Measurements from ENCODE around the gene TSPAN1. TPM values are rescaled to one million over a fixed set of nuclear protein-coding genes. Genes with fewer than 3 reads are reported as not detected.

The TSPAN1 gene
- total RNA-seq, 1 experiment from 2014 or later: 41.7 TPM

- no TSS peak for BruUV-seq (replicated peaks)
- ChIA-PET POLR2A (interaction anchor here (2.0 to 3.8 kb wide), 3 partner anchors 39 to 134 kb away, joined by 7 to 49 read pairs (median 28); partner anchors contain the start of gene PIK3R3), CTCF (interaction anchor here (0.8 to 11.5 kb wide), 4 partner anchors 25 to 136 kb away, joined by 3 to 202 read pairs (median 6); no protein-coding TSS in a partner anchor)
- Mint-ChIP-seq H3K9me3 (ENCODE audit: unreplicated experiment) (no peaks in the 10 kb centered on the region), H3K27ac (ENCODE audit: low read depth, unreplicated experiment) (no peak overlapping the region), H3K4me1 (ENCODE audit: insufficient read depth, unreplicated experiment) (peaks cover 17% of the 10 kb centered on the region), H3K27me3 (ENCODE audit: insufficient read depth, unreplicated experiment) (no peaks in the 10 kb centered on the region), H3K4me3 (ENCODE audit: unreplicated experiment) (no peak overlapping the region), H3K36me3 (ENCODE audit: insufficient read depth, unreplicated experiment) (no peaks in the 10 kb centered on the region)
- intact Hi-C loops (cut with micrococcal nuclease): loop anchor here (10.0 kb wide), 1 partner anchor 289 kb away; no protein-coding TSS in a partner anchor
- no peak for DNase-seq (ENCODE audit: unreplicated experiment)
- TF ChIP-seq, protein P1, sequence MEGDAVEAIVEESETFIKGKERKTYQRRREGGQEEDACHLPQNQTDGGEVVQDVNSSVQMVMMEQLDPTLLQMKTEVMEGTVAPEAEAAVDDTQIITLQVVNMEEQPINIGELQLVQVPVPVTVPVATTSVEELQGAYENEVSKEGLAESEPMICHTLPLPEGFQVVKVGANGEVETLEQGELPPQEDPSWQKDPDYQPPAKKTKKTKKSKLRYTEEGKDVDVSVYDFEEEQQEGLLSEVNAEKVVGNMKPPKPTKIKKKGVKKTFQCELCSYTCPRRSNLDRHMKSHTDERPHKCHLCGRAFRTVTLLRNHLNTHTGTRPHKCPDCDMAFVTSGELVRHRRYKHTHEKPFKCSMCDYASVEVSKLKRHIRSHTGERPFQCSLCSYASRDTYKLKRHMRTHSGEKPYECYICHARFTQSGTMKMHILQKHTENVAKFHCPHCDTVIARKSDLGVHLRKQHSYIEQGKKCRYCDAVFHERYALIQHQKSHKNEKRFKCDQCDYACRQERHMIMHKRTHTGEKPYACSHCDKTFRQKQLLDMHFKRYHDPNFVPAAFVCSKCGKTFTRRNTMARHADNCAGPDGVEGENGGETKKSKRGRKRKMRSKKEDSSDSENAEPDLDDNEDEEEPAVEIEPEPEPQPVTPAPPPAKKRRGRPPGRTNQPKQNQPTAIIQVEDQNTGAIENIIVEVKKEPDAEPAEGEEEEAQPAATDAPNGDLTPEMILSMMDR (IDR thresholded peaks at IDR 0.05; ENCODE audit: unreplicated experiment): no peak
These were observed 1.5 kb upstream of the TSPAN1 start for GRCh38 chr1:46173361-46173856.

- no peak overlapping the region for H3K27ac Mint-ChIP-seq (ENCODE audit: low read depth, unreplicated experiment)
These were observed 356 bp downstream of the TSPAN1 start for GRCh38 chr1:46175243-46175642.

DNA sequence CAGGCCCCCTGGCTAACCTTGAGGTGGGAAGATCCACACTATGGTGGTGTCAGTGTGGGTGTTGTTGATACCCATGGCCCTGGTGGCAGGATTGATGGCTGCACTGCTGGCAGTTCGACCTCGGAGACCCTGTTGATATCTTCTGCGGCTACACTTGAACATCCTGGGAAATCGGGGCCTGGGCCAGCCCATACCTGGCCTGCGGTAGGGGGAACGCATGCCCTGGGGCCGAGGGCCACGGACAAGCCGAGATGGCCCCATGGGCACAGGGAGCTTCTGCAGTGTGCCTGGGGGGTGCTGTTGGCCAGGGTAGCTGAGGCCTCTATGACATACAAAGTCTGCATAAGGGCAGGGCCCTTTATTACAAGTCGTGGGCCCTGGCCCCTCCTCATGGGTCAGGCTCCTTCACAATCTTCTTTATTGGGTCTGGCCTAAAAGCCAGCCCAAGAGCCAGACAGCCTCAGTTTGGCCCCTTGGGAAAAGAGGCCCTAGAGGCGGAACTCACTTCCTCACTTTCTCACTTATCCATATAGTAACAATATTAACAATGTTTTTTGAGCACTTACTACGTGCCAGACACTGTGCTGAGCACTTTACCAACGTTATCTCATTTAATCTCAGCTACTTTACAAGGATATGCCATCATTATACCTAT, 1.5 kb downstream of the TSPAN1 start, which contains the start of gene P3R3URF:
Gene P3R3URF (minus strand): TSS at position 278 of the 655 bp plus-strand sequence. CDS start 17 bp downstream, at position 261.
- no peak for DNase-seq (ENCODE audit: unreplicated experiment)
- H3K36me3 Mint-ChIP-seq (ENCODE audit: insufficient read depth, unreplicated experiment): no peaks in the 10 kb centered on the region
- TF ChIP-seq, protein P1 (IDR thresholded peaks at IDR 0.05; ENCODE audit: unreplicated experiment): no peak
- intact Hi-C loops (cut with micrococcal nuclease): loop anchor here (10.0 kb wide), 1 partner anchor 292 kb away; no protein-coding TSS in a partner anchor
- H3K4me1 Mint-ChIP-seq (ENCODE audit: insufficient read depth, unreplicated experiment): peaks cover 12% of the 10 kb centered on the region
- H3K27ac Mint-ChIP-seq (ENCODE audit: low read depth, unreplicated experiment): no peak within 1 kb of the TSS
- POLR2A ChIA-PET: interaction anchor here (1.5 kb wide), 1 partner anchor 46 kb away, joined by 4 read pairs; no protein-coding TSS in a partner anchor
- no peak within 1 kb of the TSS for H3K4me3 Mint-ChIP-seq (ENCODE audit: unreplicated experiment)
- H3K27me3 Mint-ChIP-seq (ENCODE audit: insufficient read depth, unreplicated experiment): no peaks in the 10 kb centered on the region
- BruUV-seq (replicated peaks): no TSS peak
- CTCF ChIA-PET: interaction anchor here (0.6 to 11.5 kb wide), 4 partner anchors 44 to 1060 kb away, joined by 3 to 266 read pairs (median 103); partner anchors contain the start of gene PIK3R3
- no peaks in the 10 kb centered on the region for H3K9me3 Mint-ChIP-seq (ENCODE audit: unreplicated experiment)

More at GRCh38 chr1:46175243-46175642, 356 bp downstream of the TSPAN1 start:
- H3K4me3 Mint-ChIP-seq (ENCODE audit: unreplicated experiment): no peak overlapping the region
- no peaks in the 10 kb centered on the region for H3K27me3 Mint-ChIP-seq (ENCODE audit: insufficient read depth, unreplicated experiment)
- intact Hi-C loops (cut with micrococcal nuclease): loop anchor here (10.0 kb wide), 1 partner anchor 290 kb away; no protein-coding TSS in a partner anchor
- H3K9me3 Mint-ChIP-seq (ENCODE audit: unreplicated experiment): no peaks in the 10 kb centered on the region
- POLR2A ChIA-PET: interaction anchor here (0.7 to 3.8 kb wide), 8 partner anchors 8 to 136 kb away, joined by 3 to 49 read pairs (median 6); partner anchors contain the start of gene PIK3R3
- BruUV-seq (replicated peaks): no TSS peak
- H3K36me3 Mint-ChIP-seq (ENCODE audit: insufficient read depth, unreplicated experiment): no peaks in the 10 kb centered on the region
- peaks cover 17% of the 10 kb centered on the region for H3K4me1 Mint-ChIP-seq (ENCODE audit: insufficient read depth, unreplicated experiment)
- no peak for DNase-seq (ENCODE audit: unreplicated experiment)
- CTCF ChIA-PET: interaction anchor here (0.6 to 11.5 kb wide), 6 partner anchors 8 to 519 kb away, joined by 3 to 202 read pairs (median 4); no protein-coding TSS in a partner anchor
- TF ChIP-seq, protein P1 (IDR thresholded peaks at IDR 0.05; ENCODE audit: unreplicated experiment): no peak
